Gastrocnemius medialis (tissue), 4 donors: Measurements from ENCODE around the gene CD68.

Experiments
- POLR2A ChIP-seq, 2 donors: fragments of 450-650 bp; IDR thresholded peaks; one replicate each; pipeline ENCODE4 v1.6.1; 2017; ENCODE audit warnings: antibody characterized with exemption in 2 of 2, mild to moderate bottlenecking in 2 of 2, moderate library complexity in 2 of 2
- TF ChIP-seq, protein P1 (sequence below), 5 experiments: fragments of 450-650 bp in 3 of 5; fragments of 200-600 bp in 2 of 5; sonication (generic) in 2 of 5; IDR thresholded peaks in 4 of 5; conservative IDR thresholded peaks in 1 of 5; 1 replicate in 4 of 5; 2 replicates in 1 of 5; pipeline ENCODE4 v1.5.1; 2016 to 2019; ENCODE audit warnings: antibody characterized with exemption in 5 of 5, mild to moderate bottlenecking in 3 of 5, moderate library complexity in 3 of 5

DNA sequence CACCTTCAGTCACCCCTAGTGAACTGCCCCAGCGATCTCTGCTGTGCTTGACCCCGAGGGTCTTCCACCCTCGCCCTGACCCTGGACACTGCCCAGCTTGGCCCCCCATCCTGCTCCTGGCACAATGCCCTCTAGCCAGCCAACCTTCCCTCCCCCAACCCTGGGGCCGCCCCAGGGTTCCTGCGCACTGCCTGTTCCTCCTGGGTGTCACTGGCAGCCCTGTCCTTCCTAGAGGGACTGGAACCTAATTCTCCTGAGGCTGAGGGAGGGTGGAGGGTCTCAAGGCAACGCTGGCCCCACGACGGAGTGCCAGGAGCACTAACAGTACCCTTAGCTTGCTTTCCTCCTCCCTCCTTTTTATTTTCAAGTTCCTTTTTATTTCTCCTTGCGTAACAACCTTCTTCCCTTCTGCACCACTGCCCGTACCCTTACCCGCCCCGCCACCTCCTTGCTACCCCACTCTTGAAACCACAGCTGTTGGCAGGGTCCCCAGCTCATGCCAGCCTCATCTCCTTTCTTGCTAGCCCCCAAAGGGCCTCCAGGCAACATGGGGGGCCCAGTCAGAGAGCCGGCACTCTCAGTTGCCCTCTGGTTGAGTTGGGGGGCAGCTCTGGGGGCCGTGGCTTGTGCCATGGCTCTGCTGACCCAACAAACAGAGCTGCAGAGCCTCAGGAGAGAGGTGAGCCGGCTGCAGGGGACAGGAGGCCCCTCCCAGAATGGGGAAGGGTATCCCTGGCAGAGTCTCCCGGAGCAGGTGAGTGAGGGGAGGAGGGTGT is 20.7 kb upstream of the CD68 start, which contains the start of gene TNFSF13:
- TF ChIP-seq, protein P1, sequence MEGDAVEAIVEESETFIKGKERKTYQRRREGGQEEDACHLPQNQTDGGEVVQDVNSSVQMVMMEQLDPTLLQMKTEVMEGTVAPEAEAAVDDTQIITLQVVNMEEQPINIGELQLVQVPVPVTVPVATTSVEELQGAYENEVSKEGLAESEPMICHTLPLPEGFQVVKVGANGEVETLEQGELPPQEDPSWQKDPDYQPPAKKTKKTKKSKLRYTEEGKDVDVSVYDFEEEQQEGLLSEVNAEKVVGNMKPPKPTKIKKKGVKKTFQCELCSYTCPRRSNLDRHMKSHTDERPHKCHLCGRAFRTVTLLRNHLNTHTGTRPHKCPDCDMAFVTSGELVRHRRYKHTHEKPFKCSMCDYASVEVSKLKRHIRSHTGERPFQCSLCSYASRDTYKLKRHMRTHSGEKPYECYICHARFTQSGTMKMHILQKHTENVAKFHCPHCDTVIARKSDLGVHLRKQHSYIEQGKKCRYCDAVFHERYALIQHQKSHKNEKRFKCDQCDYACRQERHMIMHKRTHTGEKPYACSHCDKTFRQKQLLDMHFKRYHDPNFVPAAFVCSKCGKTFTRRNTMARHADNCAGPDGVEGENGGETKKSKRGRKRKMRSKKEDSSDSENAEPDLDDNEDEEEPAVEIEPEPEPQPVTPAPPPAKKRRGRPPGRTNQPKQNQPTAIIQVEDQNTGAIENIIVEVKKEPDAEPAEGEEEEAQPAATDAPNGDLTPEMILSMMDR (IDR thresholded peaks at IDR 0.05 in 4 of 5, conservative IDR thresholded peaks at IDR 0.05 in 1 of 5): no peak
- no peak for TF ChIP-seq POLR2A (IDR thresholded peaks at IDR 0.05)
